ENCODE data around the gene KPNA6. TPM values are rescaled to one million over a fixed set of nuclear protein-coding genes. Genes with fewer than 3 reads are reported as not detected.

KPNA6 gene
- total and polyA plus RNA-seq, 9 of the 15 experiments (the other 6 are each of a cell fraction or from before 2014, with no cell fraction given), result 20.1 to 54.6 (median 32.2) TPM

DNA sequence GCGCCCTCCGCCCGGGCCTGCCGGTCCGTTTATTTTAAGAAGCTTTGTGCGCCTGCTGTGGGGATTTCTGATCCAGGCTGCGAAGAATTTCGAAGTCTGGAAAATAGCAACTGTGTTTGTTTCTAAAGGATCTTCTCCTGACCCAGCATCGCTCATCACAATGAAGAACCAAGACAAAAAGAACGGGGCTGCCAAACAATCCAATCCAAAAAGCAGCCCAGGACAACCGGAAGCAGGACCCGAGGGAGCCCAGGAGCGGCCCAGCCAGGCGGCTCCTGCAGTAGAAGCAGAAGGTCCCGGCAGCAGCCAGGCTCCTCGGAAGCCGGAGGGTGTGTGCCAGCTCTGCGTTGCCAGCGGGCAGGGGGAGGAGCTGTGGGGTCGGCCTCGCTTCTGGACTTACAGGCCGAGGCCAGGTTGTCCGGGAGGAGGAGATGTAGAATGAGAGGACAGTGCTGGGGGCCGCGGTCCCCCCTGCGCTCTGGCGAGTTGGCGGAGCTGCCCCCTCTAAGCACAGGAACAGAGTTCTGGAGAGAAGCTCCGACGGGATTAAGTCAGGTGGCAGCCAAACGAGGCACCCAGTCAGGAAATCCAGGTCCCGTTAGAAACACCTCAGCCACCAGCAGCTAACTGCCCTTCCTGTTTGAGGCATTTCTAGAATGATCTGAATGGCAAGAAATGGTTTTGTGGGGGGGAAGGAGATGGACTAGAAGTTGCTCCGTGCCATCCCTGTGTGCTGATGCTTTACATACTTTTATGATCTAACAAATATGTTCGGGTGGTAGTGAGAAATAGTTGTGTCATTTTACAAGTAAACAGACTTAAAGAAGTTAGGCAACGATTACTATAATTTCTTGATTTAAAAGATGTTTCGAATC, 72.6 kb downstream of the KPNA6 start (continued):
- TF ChIP-seq KLF16 (IDR thresholded peaks at IDR 0.05), result no peak
- no peak for TF ChIP-seq CCAR2 (IDR thresholded peaks at IDR 0.05; ENCODE audit: low read depth, low read length)
- TF ChIP-seq CEBPG (CRISPR knock-in tag; IDR thresholded peaks at IDR 0.05), result no peak
- TF ChIP-seq CEBPG (tag; conservative IDR thresholded peaks at IDR 0.05 in 1 of 2, IDR thresholded peaks at IDR 0.05 in 1 of 2), result no peak; a peak in 1 of 4 replicates
- TF ChIP-seq HMGN3 (IDR thresholded peaks at IDR 0.05; ENCODE audit: borderline replicate concordance, extremely low read depth, insufficient read length, low read depth, low read length), result no peak
- TF ChIP-seq E2F8 (IDR thresholded peaks at IDR 0.05; ENCODE audit: low read depth, partially characterized antibody), result no peak
- TF ChIP-seq LARP7 (IDR thresholded peaks at IDR 0.05), result 0 out of 2 replicates have a peak, but pooled peaks have one; percentile 20
- no peak for TF ChIP-seq NR2C2 (CRISPR knock-in tag; IDR thresholded peaks at IDR 0.05)
- no peak for TF ChIP-seq NR2C2 (tag; IDR thresholded peaks at IDR 0.05)
- no peak for TF ChIP-seq ZNF12 (CRISPR knock-in tag; IDR thresholded peaks at IDR 0.05)
- no peak for TF ChIP-seq MCM3 (IDR thresholded peaks at IDR 0.05)
- TF ChIP-seq ZC3H11A (IDR thresholded peaks at IDR 0.05; ENCODE audit: low read depth, low read length), result no peak
- TF ChIP-seq PHTF2 (CRISPR knock-in tag; IDR thresholded peaks at IDR 0.05), result no peak
- TF ChIP-seq XRCC4 (IDR thresholded peaks at IDR 0.05; ENCODE audit: extremely low read depth, insufficient read depth, insufficient read length), result no peak
- TF ChIP-seq SNIP1 (IDR thresholded peaks at IDR 0.05; ENCODE audit: low read depth), result no peak
- no peak for TF ChIP-seq ZNF79 (CRISPR knock-in tag; IDR thresholded peaks at IDR 0.05; ENCODE audit: low read depth)
- TF ChIP-seq ZNF212 (CRISPR knock-in tag; IDR thresholded peaks at IDR 0.05), result no peak
- TF ChIP-seq PTRF (tag; IDR thresholded peaks at IDR 0.05), result no peak
- no peak for TF ChIP-seq SP1 (CRISPR knock-in tag; IDR thresholded peaks at IDR 0.05)
- no peak for TF ChIP-seq PREB (CRISPR knock-in tag; IDR thresholded peaks at IDR 0.05)
- no peak for TF ChIP-seq TEAD2 (tag; IDR thresholded peaks at IDR 0.05)
- TF ChIP-seq ZNF239 (CRISPR knock-in tag; IDR thresholded peaks at IDR 0.05), result no peak
- TF ChIP-seq PPARD (CRISPR knock-in tag; IDR thresholded peaks at IDR 0.05), result no peak
- no peak for TF ChIP-seq RUNX1 (IDR thresholded peaks at IDR 0.05; ENCODE audit: low read depth)
- TF ChIP-seq NR2C1 (IDR thresholded peaks at IDR 0.05), result no peak
- no peak for TF ChIP-seq NR2C1 (tag; IDR thresholded peaks at IDR 0.05)
- TF ChIP-seq, protein P1, sequence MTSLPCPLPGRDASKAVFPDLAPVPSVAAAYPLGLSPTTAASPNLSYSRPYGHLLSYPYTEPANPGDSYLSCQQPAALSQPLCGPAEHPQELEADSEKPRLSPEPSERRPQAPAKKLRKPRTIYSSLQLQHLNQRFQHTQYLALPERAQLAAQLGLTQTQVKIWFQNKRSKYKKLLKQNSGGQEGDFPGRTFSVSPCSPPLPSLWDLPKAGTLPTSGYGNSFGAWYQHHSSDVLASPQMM (CRISPR knock-in tag; IDR thresholded peaks at IDR 0.05), result no peak
